ENCODE measurements around the gene NR6A1.

The NR6A1 gene

GRCh38 chr9:124496463-124496862, 274.6 kb downstream of the NR6A1 start:
- in situ Hi-C loops (cut with HindIII; ENCODE audit: low pct_ligation_motif_present, low sequenced_read_pairs), result no loop called here
- Histone ChIP-seq H3K27ac (no peak overlapping the region), H3K27me3 (replicated peaks) (peaks cover 30% of the 10 kb centered on the region), H3K4me3 (ENCODE audit: low read depth, low read length) (no peak overlapping the region), H3K36me3 (replicated peaks) (no peaks in the 10 kb centered on the region)
- TF ChIP-seq CTCF (IDR thresholded peaks at IDR 0.05; ENCODE audit: low read depth, low read length, missing control alignments), result no peak
- no peak for DNase-seq

GRCh38 chr9:124496075-124496449, 275.0 kb downstream of the NR6A1 start:
- DNase-seq, result no peak
- no peak overlapping the region for H3K4me3 ChIP-seq (ENCODE audit: low read depth, low read length)
- in situ Hi-C loops (cut with HindIII; ENCODE audit: low pct_ligation_motif_present, low sequenced_read_pairs), result no loop called here
- no peak overlapping the region for H3K27ac ChIP-seq
- peaks cover 26% of the 10 kb centered on the region for H3K27me3 ChIP-seq (replicated peaks)
- no peak for TF ChIP-seq CTCF (IDR thresholded peaks at IDR 0.05; ENCODE audit: low read depth, low read length, missing control alignments)
- H3K36me3 ChIP-seq (replicated peaks), result no peaks in the 10 kb centered on the region

GRCh38 chr9:124495126-124496074, 275.7 kb downstream of the NR6A1 start:
- in situ Hi-C loops (cut with HindIII; ENCODE audit: low pct_ligation_motif_present, low sequenced_read_pairs), result no loop called here
- H3K4me3 ChIP-seq (ENCODE audit: low read depth, low read length), result no peak overlapping the region

GRCh38 chr9:124493794-124494479, 277.2 kb downstream of the NR6A1 start:
- no peaks in the 10 kb centered on the region for H3K36me3 ChIP-seq (replicated peaks)
- in situ Hi-C loops (cut with HindIII; ENCODE audit: low pct_ligation_motif_present, low sequenced_read_pairs), result no loop called here
- H3K27ac ChIP-seq, result no peak overlapping the region
- no peak for DNase-seq
- peaks cover 15% of the 10 kb centered on the region for H3K27me3 ChIP-seq (replicated peaks)
- no peak overlapping the region for H3K4me3 ChIP-seq (ENCODE audit: low read depth, low read length)
- TF ChIP-seq CTCF (IDR thresholded peaks at IDR 0.05; ENCODE audit: low read depth, low read length, missing control alignments), result no peak

More at GRCh38 chr9:124495126-124496074, 275.7 kb downstream of the NR6A1 start:
- Histone ChIP-seq H3K27me3 (replicated peaks) (peaks cover 20% of the 10 kb centered on the region), H3K36me3 (replicated peaks) (no peaks in the 10 kb centered on the region), H3K27ac (no peak overlapping the region)
- DNase-seq, result no peak
- TF ChIP-seq CTCF (IDR thresholded peaks at IDR 0.05; ENCODE audit: low read depth, low read length, missing control alignments), result no peak

- no peak for DNase-seq
- Histone ChIP-seq H3K27me3 (replicated peaks) (peaks cover 15% of the 10 kb centered on the region), H3K4me3 (ENCODE audit: low read depth, low read length) (no peak overlapping the region), H3K36me3 (replicated peaks) (no peaks in the 10 kb centered on the region), H3K27ac (no peak overlapping the region)
- in situ Hi-C loops (cut with HindIII; ENCODE audit: low pct_ligation_motif_present, low sequenced_read_pairs), result no loop called here
- TF ChIP-seq CTCF (IDR thresholded peaks at IDR 0.05; ENCODE audit: low read depth, low read length, missing control alignments), result no peak
These were observed 277.9 kb downstream of the NR6A1 start for GRCh38 chr9:124493218-124493617.
